H1 (cell line): Measurements from ENCODE around the gene DYNLT1. TPM values are rescaled to one million over a fixed set of nuclear protein-coding genes. Genes with fewer than 3 reads are reported as not detected.

Experiments
- CTCF ChIA-PET: fragments of 300-600 bp; sonication (Branson Sonifier 250); formaldehyde crosslinking; loops from one replicate; lab custom pipeline; 2021; ENCODE audit not compliant: partially characterized antibody; lab: Charles Lee
- POLR2A ChIA-PET: fragments of 300-600 bp; sonication (Branson Sonifier 250); formaldehyde crosslinking; loops from one replicate; lab custom pipeline; 2021; ENCODE audit warnings: inconsistent platforms; ENCODE audit not compliant: partially characterized antibody; lab: Charles Lee
- DNase-seq, 2 experiments: peaks; one replicate each; pipeline versions ENCODE4 v3.0.0 to v3.0.0-alpha.2; 2010 to 2022; ENCODE audit warnings: low spot score in 2 of 2, low read depth in 1 of 2, mixed read lengths in 1 of 2
- FAIRE-seq: peaks from 2 replicates; lab custom pipeline; 2011; peaks lifted over from hg19 to GRCh38; lab: Jason Lieb, UNC
- H2AFZ ChIP-seq: 2 replicates; pipeline ENCODE4 v1.8.1; 2012; ENCODE audit warnings: low read length, inconsistent platforms
- H2AK5ac ChIP-seq: 2 replicates; pipeline ENCODE4 v1.6.1; 2013; ENCODE audit warnings: low read depth, low read length
- H2BK120ac ChIP-seq: replicated peaks from 2 replicates; pipeline ENCODE3; 2013; ENCODE audit warnings: low read depth, low read length, inconsistent platforms
- H2BK12ac ChIP-seq: 2 replicates; pipeline ENCODE4 v1.6.1; 2013; ENCODE audit warnings: low read depth, low read length
- H2BK15ac ChIP-seq: 2 replicates; pipeline ENCODE4 v1.6.1; 2013; ENCODE audit warnings: low read length
- H2BK20ac ChIP-seq: 2 replicates; pipeline ENCODE4 v1.6.1; 2013; ENCODE audit warnings: low read length
- H2BK5ac ChIP-seq: 2 replicates; pipeline ENCODE4 v1.6.1; 2013; ENCODE audit warnings: low read depth, low read length
- H3K14ac ChIP-seq: 2 replicates; pipeline ENCODE4 v1.6.1; 2013; ENCODE audit warnings: inconsistent platforms; ENCODE audit not compliant: insufficient read length
- H3K18ac ChIP-seq: 2 replicates; pipeline ENCODE4 v1.6.1; 2013; ENCODE audit warnings: low read length; ENCODE audit errors: extremely low read depth
- H3K23ac ChIP-seq: 2 replicates; pipeline ENCODE4 v1.6.1; 2013; ENCODE audit warnings: inconsistent platforms; ENCODE audit not compliant: insufficient read length
- H3K23me2 ChIP-seq: 2 replicates; pipeline ENCODE4 v1.6.1; 2013; ENCODE audit warnings: low read depth, low read length
- H3K27ac ChIP-seq: 2 replicates; pipeline ENCODE4 v1.6.1; 2011; ENCODE audit warnings: low read depth, low read length, inconsistent platforms
- H3K27me3 ChIP-seq, 4 experiments: replicated peaks in 1 of 4; 1 replicate in 1 of 4; 2 replicates in 3 of 4; pipeline versions ENCODE4 v1.6.1 to v1.8.1; 2011 to 2013; ENCODE audit warnings: low read length in 3 of 4, mild to moderate bottlenecking in 3 of 4, inconsistent platforms in 2 of 4, mixed read lengths in 2 of 4, moderate library complexity in 1 of 4; ENCODE audit not compliant: control insufficient read depth in 3 of 4, insufficient read depth in 3 of 4; ENCODE audit errors: extremely low read depth in 1 of 4
- H3K36me3 ChIP-seq, 4 experiments: 2 replicates each; pipeline versions ENCODE4 v1.6.1 to v1.8.1; 2011 to 2013; ENCODE audit warnings: mild to moderate bottlenecking in 4 of 4, low read length in 3 of 4, moderate library complexity in 2 of 4, control low read depth in 1 of 4, inconsistent platforms in 1 of 4; ENCODE audit not compliant: insufficient read depth in 4 of 4, control insufficient read depth in 2 of 4
- H3K4ac ChIP-seq: replicated peaks from 2 replicates; pipeline ENCODE3; 2013; ENCODE audit warnings: low read length, low read depth, mixed read lengths, inconsistent platforms; ENCODE audit not compliant: insufficient read length
- H3K4me1 ChIP-seq, 4 experiments: replicated peaks in 1 of 4; 1 replicate in 1 of 4; 2 replicates in 3 of 4; pipeline versions ENCODE4 v1.6.1 to v1.8.1; 2011 to 2013; ENCODE audit warnings: low read length in 3 of 4, inconsistent platforms in 2 of 4, mixed read lengths in 1 of 4; ENCODE audit not compliant: insufficient read depth in 4 of 4, control insufficient read depth in 3 of 4
- H3K4me2 ChIP-seq, 2 experiments: 2 replicates each; pipeline versions ENCODE4 v1.6.1 to v1.8.1; 2011 to 2013; ENCODE audit warnings: low read depth in 2 of 2, low read length in 2 of 2, control low read depth in 1 of 2, inconsistent platforms in 1 of 2, mild to moderate bottlenecking in 1 of 2; ENCODE audit not compliant: insufficient read depth in 1 of 2
- H3K4me3 ChIP-seq, 4 experiments: fragments of 200-600, 300-600 bp in 1 of 4; sonication (generic), shearing (Covaris generic), sonication (Bioruptor Twin) in 1 of 4; 2 replicates each; pipeline versions ENCODE4 v1.5.1 to v1.8.1; 2011 to 2016; ENCODE audit warnings: low read length in 4 of 4, low read depth in 3 of 4, control low read depth in 2 of 4, inconsistent platforms in 2 of 4, mild to moderate bottlenecking in 2 of 4, mixed read lengths in 1 of 4, moderate library complexity in 1 of 4; ENCODE audit not compliant: insufficient read depth in 2 of 4; ENCODE audit errors: extremely low read depth in 1 of 4
- H3K56ac ChIP-seq: replicated peaks from 2 replicates; pipeline ENCODE3; 2013; ENCODE audit warnings: low read depth, mild to moderate bottlenecking, mixed read lengths, low read length, inconsistent platforms; ENCODE audit not compliant: insufficient read length
- H3K79me1 ChIP-seq: 2 replicates; pipeline ENCODE4 v1.6.1; 2013; ENCODE audit warnings: low read depth, low read length, control low read depth
- H3K79me2 ChIP-seq, 2 experiments: 2 replicates each; pipeline versions ENCODE4 v1.6.1 to v1.8.1; 2012 to 2013; ENCODE audit warnings: low read length in 2 of 2, mild to moderate bottlenecking in 2 of 2, inconsistent platforms in 1 of 2; ENCODE audit not compliant: insufficient read depth in 2 of 2, control insufficient read depth in 1 of 2
- H3K9ac ChIP-seq, 4 experiments: replicated peaks in 1 of 4; 1 replicate in 1 of 4; 2 replicates in 3 of 4; pipeline versions ENCODE4 v1.6.1 to v1.8.1; 2011 to 2013; ENCODE audit warnings: low read depth in 3 of 4, low read length in 3 of 4, control low read depth in 2 of 4, mild to moderate bottlenecking in 2 of 4, moderate library complexity in 2 of 4, inconsistent platforms in 1 of 4; ENCODE audit errors: extremely low read depth in 1 of 4
- H3K9me3 ChIP-seq, 2 experiments: 2 replicates each; pipeline versions ENCODE4 v1.6.1 to v1.8.1; 2012 to 2013; ENCODE audit warnings: mild to moderate bottlenecking in 2 of 2, moderate library complexity in 2 of 2, control low read depth in 1 of 2, inconsistent platforms in 1 of 2, low read depth in 1 of 2, low read length in 1 of 2, mixed read lengths in 1 of 2; ENCODE audit not compliant: insufficient read depth in 2 of 2
- H4K20me1 ChIP-seq, 2 experiments: replicated peaks in 1 of 2; 2 replicates each; pipeline versions ENCODE3 to v1.8.1; 2011 to 2013; ENCODE audit warnings: inconsistent platforms in 2 of 2, low read length in 2 of 2, mild to moderate bottlenecking in 1 of 2; ENCODE audit not compliant: insufficient read depth in 2 of 2, control insufficient read depth in 1 of 2
- H4K5ac ChIP-seq: 2 replicates; pipeline ENCODE4 v1.6.1; 2013; ENCODE audit warnings: low read length, low read depth, mixed read lengths, inconsistent platforms; ENCODE audit not compliant: insufficient read length
- H4K8ac ChIP-seq: 2 replicates; pipeline ENCODE4 v1.8.0; 2013; ENCODE audit warnings: mild to moderate bottlenecking, moderate library complexity, low read length, inconsistent platforms; ENCODE audit not compliant: insufficient read depth; ENCODE audit errors: extremely low read depth
- H4K91ac ChIP-seq: replicated peaks from 2 replicates; pipeline ENCODE3; 2013; ENCODE audit warnings: low read length, mixed read lengths, inconsistent platforms; ENCODE audit not compliant: insufficient read length
- BACH1 ChIP-seq: IDR thresholded peaks from 2 replicates; pipeline ENCODE4 v1.6.1; 2012; ENCODE audit warnings: low read length, improper control_type of control experiment
- CEBPB ChIP-seq: IDR thresholded peaks from 2 replicates; pipeline ENCODE4 v1.6.1; 2012; ENCODE audit warnings: low read depth, low read length
- GTF2F1 ChIP-seq: IDR thresholded peaks from 2 replicates; pipeline ENCODE4 v1.6.1; 2012; ENCODE audit warnings: low read depth, low read length, improper control_type of control experiment, borderline replicate concordance
- RBBP5 ChIP-seq: IDR thresholded peaks from 2 replicates; pipeline ENCODE4 v1.7.1; 2012; ENCODE audit warnings: low read depth, mild to moderate bottlenecking, inconsistent platforms, low read length, moderate library complexity, borderline replicate concordance
- YY1 ChIP-seq: IDR thresholded peaks from 2 replicates; pipeline ENCODE4 v1.6.1; 2011; ENCODE audit warnings: low read depth, mild to moderate bottlenecking, low read length
- WGBS, 2 experiments: shearing (Covaris generic) in 1 of 2; methylation state at CpG; one replicate each; pipeline versions ENCODE4 v1.1.6 to v1.1.7; 2013 to 2015; ENCODE audit warnings: low lambda C conversion rate in 2 of 2, mixed read lengths in 2 of 2, inconsistent platforms in 1 of 2, low coverage in 1 of 2, missing lambda C conversion rate in 1 of 2; ENCODE audit not compliant: insufficient replicate concordance in 2 of 2, insufficient coverage in 1 of 2, insufficient read length in 1 of 2; ENCODE audit errors: extremely low coverage in 1 of 2, missing lambda C conversion rate in 1 of 2; 5-methylcytosine and 5-hydroxymethylcytosine counted together
- polyA plus RNA-seq, 7 experiments: library from polyadenylated mRNA; depleted of rRNA in 3 of 7; stranded (reverse) in 5 of 7; unstranded in 2 of 7; fragments of >200 nt in 5 of 7; fragments of 200-250 nt in 2 of 7; gene quantifications; 1 replicate in 5 of 7; 2 replicates in 1 of 7; 4 replicates in 1 of 7; pipeline versions ENCODE4 v1.2.1 to v1.2.3, GENCODE V29; 2011 to 2013; ENCODE audit warnings: missing spikeins in 2 of 7, mixed read lengths in 2 of 7
- total RNA-seq: library from RNA; stranded (reverse); fragmentation: NEBNext Ultra II Directional; extraction: Animal tissue kit (Norgen Biotek cat#: 25700); gene quantifications from 2 replicates; pipeline ENCODE4 v1.2.1, GENCODE V29; 2021

DYNLT1 gene
- total and polyA plus RNA-seq, 2 of the 8 experiments (the other 6 are each of a cell fraction or from before 2014, with no cell fraction given), result 119 to 245 TPM

- Histone ChIP-seq H4K20me1 (peaks cover 2 to 4% of the 10 kb centered on the region in 2 experiments), H2BK20ac (no peak overlapping the region), H2AFZ (no peak overlapping the region), H3K9me3 (no peaks in the 10 kb centered on the region), H3K36me3 (peaks cover 31 to 68% (median 58%) of the 10 kb centered on the region in 4 experiments), H3K27ac (no peak overlapping the region), H4K5ac (no peak overlapping the region), H2BK12ac (no peak overlapping the region), H3K79me1 (no peaks in the 10 kb centered on the region; the same call in 1 of the 2 replicates), H3K23me2 (no peaks in the 10 kb centered on the region), H3K4me3 (no peak overlapping the region), H2BK120ac (no peak overlapping the region)
- DNase-seq, result no peak
- ChIA-PET POLR2A (no interaction called here), CTCF (interaction anchor here (1.0 to 1.6 kb wide), 3 partner anchors 40 to 102 kb away, joined by 3 to 4 read pairs (median 3); no protein-coding TSS in a partner anchor)
- TF ChIP-seq GTF2F1, result no peak
- TF ChIP-seq CEBPB, result no peak
- no peak for TF ChIP-seq BACH1
- TF ChIP-seq YY1, result no peak
- no peak for TF ChIP-seq RBBP5
- TF ChIP-seq, all 59 proteins: peak for 0
- Histone ChIP-seq H3K79me2 (no peaks in the 10 kb centered on the region), H3K4me2 (no peak overlapping the region), H2BK5ac (no peak overlapping the region), H3K27me3 (no peaks in the 10 kb centered on the region), H3K14ac (no peak overlapping the region), H2AK5ac (no peak overlapping the region), H4K91ac (no peak overlapping the region), H3K4me1 (no peaks in the 10 kb centered on the region), H4K8ac (no peak overlapping the region), H3K56ac (no peak overlapping the region), H3K4ac (no peak overlapping the region), H3K23ac (no peak overlapping the region), H2BK15ac (no peak overlapping the region), H3K18ac (no peak overlapping the region), H3K9ac (no peak overlapping the region)
- 89% methylated on average over 8 of the region's 8 CpGs; no CpG with 5 or more reads in 1 of the 2 experiments for WGBS, 2 experiments
- no peak for FAIRE-seq
Observed at GRCh38 chr6:158589366-158589765, 55.2 kb downstream of the DYNLT1 start.
